Activated B cell treated with CpG ODN at 0.5 μM for 24 hours (primary cell): ENCODE measurements around the gene TAOK3. TPM values are rescaled to one million over a fixed set of nuclear protein-coding genes. Genes with fewer than 3 reads are reported as not detected.
"Not testable (repeated sequence)": the region's sequence is repeated elsewhere in the genome, so short reads cannot be mapped to it uniquely, and the experiment has no call there.

Experiments
- ATAC-seq: fragments of 200-7000 bp; cut with Tn5 transposase; one replicate; pipeline ENCODE4 v1.10.0; 2021; ENCODE audit warnings: low read depth, mild to moderate bottlenecking, moderate library complexity
- CTCF ChIA-PET: fragments of 350-600 bp; sonication (Branson Sonifier 250); formaldehyde crosslinking; loops from one replicate; lab custom pipeline; 2021; ENCODE audit warnings: antibody characterized with exemption; lab: Charles Lee
- POLR2A ChIA-PET: fragments of 350-600 bp; sonication (Branson Sonifier 250); formaldehyde crosslinking; loops from one replicate; lab custom pipeline; 2021; ENCODE audit warnings: antibody characterized with exemption; lab: Charles Lee
- DNase-seq: peaks from one replicate; pipeline ENCODE4 v3.0.0; 2022
- H3K27ac Mint-ChIP-seq: one replicate; pipeline ENCODE4 v1.8.0; 2020; ENCODE audit warnings: mixed read lengths
- H3K27me3 Mint-ChIP-seq: one replicate; pipeline ENCODE4 v1.8.0; 2021; ENCODE audit warnings: mixed read lengths
- H3K36me3 Mint-ChIP-seq: one replicate; pipeline ENCODE4 v1.8.0; 2021; ENCODE audit warnings: low read depth, mixed read lengths
- H3K4me1 Mint-ChIP-seq: one replicate; pipeline ENCODE4 v1.8.0; 2021; ENCODE audit warnings: mixed read lengths
- H3K4me3 Mint-ChIP-seq: one replicate; pipeline ENCODE4 v1.8.0; 2020; ENCODE audit warnings: mild to moderate bottlenecking, mixed read lengths
- H3K9me3 Mint-ChIP-seq: one replicate; pipeline ENCODE4 v1.8.0; 2020; ENCODE audit warnings: mixed read lengths
- intact Hi-C: fragments of 100-400 bp; cut with micrococcal nuclease; formaldehyde crosslinking; loops from one replicate; pipeline ENCODE4 v1.15.1; 2024
- total RNA-seq: library from RNA; stranded (reverse); gene quantifications from 2 replicates; pipeline ENCODE4 v1.2.3, GENCODE V29; 2022
- TF ChIP-seq, protein P1 (sequence below): fragments of 200-600 bp; IDR thresholded peaks from one replicate; pipeline ENCODE4 v1.8.0; 2022; ENCODE audit warnings: antibody characterized with exemption, mild to moderate bottlenecking

The TAOK3 gene
- total RNA-seq, 1 donor from 2014 or later = 86.9 TPM

DNA sequence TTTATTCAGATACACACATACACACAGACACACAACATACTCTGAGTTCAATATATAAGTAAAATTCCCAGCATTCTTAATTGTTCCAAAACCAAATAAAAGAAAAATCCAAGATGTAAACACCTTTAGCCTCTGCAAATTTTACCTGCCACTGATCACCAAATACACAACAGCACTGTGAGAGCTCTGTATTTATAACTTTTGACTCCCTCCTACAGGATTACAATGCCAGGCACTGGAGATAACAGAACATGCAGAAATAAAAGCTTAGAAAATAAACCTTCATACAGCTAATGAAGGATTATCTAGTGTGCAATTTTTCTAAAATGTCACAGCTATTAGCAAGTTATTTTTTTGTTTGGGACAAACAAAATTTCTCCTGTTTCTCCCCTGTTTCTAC, 85.0 kb downstream of the TAOK3 start:
- Mint-ChIP-seq H3K4me3 (no peak overlapping the region), H3K27ac (no peak overlapping the region), H3K27me3 (no peaks in the 10 kb centered on the region), H3K9me3 (no peaks in the 10 kb centered on the region), H3K36me3 (peaks cover 38% of the 10 kb centered on the region), H3K4me1 (peaks cover 7% of the 10 kb centered on the region)
- TF ChIP-seq, protein P1, sequence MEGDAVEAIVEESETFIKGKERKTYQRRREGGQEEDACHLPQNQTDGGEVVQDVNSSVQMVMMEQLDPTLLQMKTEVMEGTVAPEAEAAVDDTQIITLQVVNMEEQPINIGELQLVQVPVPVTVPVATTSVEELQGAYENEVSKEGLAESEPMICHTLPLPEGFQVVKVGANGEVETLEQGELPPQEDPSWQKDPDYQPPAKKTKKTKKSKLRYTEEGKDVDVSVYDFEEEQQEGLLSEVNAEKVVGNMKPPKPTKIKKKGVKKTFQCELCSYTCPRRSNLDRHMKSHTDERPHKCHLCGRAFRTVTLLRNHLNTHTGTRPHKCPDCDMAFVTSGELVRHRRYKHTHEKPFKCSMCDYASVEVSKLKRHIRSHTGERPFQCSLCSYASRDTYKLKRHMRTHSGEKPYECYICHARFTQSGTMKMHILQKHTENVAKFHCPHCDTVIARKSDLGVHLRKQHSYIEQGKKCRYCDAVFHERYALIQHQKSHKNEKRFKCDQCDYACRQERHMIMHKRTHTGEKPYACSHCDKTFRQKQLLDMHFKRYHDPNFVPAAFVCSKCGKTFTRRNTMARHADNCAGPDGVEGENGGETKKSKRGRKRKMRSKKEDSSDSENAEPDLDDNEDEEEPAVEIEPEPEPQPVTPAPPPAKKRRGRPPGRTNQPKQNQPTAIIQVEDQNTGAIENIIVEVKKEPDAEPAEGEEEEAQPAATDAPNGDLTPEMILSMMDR = no peak
- ChIA-PET POLR2A (interaction anchor here (0.6 to 1.4 kb wide), 3 partner anchors 24 to 1174 kb away, joined by 3 to 4 read pairs (median 3); partner anchors contain the start of gene SUDS3), CTCF (no interaction called here)
- no peak for ATAC-seq
- intact Hi-C loops = no loop called here
- DNase-seq = no peak

DNA sequence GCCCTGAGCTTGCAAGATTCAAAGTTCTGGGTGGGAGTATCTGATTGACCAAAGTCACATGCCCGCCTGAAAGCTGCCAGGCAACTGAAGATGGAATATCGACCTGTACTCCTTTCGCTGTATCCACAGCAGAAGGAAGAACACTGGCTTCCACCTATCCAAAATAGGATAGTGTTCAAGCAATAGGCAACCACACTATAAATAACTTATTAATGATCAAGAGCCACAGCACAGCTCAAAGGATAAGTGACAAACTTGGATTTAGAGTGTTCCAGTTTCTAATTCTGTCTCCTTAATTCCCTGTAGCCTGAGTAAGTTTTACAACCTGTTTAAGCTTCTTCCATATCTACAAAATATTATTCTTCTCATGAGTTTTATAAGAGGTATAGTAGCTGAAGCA, 89.9 kb downstream of the TAOK3 start:
- ChIA-PET CTCF (no interaction called here), POLR2A (no interaction called here)
- peaks cover 10% of the 10 kb centered on the region for H3K4me1 Mint-ChIP-seq
- peaks cover 5% of the 10 kb centered on the region for H3K9me3 Mint-ChIP-seq
- TF ChIP-seq, protein P1 = no peak
- intact Hi-C loops = no loop called here
- ATAC-seq = no peak
- H3K4me3 Mint-ChIP-seq = no peak overlapping the region
- peaks cover 51% of the 10 kb centered on the region for H3K36me3 Mint-ChIP-seq
- H3K27me3 Mint-ChIP-seq = no peaks in the 10 kb centered on the region
- no peak overlapping the region for H3K27ac Mint-ChIP-seq
- DNase-seq = no peak

DNA sequence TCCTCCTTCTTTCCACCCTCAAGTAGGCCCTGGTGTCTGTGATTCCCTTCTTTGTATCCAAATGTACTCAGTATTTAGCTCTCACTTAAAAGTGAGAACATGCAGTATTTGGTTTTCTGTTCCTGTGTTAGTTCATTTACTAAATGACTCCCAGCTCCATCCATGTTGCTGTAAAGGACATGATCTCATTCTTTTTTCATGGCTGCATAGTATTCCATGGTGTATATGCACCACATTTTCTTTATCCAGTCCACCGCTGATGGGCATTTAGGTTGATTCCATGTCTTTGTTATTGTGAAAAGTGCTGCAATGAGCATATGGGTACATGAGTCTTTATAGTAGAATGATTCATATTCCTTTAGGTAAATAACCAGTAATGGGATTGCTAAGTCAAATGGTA, 94.4 kb downstream of the TAOK3 start:
- H3K36me3 Mint-ChIP-seq = peaks cover 36% of the 10 kb centered on the region
- DNase-seq, H3K9me3 Mint-ChIP-seq, H3K27me3 Mint-ChIP-seq, H3K27ac Mint-ChIP-seq, intact Hi-C loops, H3K4me3 Mint-ChIP-seq, CTCF ChIA-PET, POLR2A ChIA-PET, ATAC-seq: not testable (repeated sequence)
- peaks cover 18% of the 10 kb centered on the region for H3K4me1 Mint-ChIP-seq

DNA sequence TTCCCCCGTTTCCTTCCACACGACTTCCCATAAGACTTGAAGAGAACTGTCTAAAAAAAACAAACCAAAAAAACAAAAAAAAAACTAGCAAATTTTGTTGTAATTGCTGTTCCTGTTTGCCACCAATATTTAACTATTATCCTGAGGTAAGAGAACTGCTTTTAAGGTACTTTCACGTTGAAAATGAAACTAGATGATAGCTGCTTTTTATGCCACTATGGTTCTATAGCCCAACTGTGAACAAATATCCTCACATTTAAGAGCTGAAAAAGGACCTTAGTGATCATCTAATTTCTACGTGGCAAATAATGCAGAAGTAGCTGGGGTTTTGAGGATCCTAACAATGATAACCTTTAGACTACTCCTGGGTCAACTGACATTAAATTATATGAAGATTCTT, 98.6 kb downstream of the TAOK3 start:
- intact Hi-C loops = loop anchor here (5.0 kb wide), 1 partner anchor 37 kb away; no protein-coding TSS in a partner anchor
- Mint-ChIP-seq H3K9me3 (peaks cover 5% of the 10 kb centered on the region), H3K27ac (peak overlapping the region; percentile 77), H3K4me1 (peaks cover 15% of the 10 kb centered on the region), H3K4me3 (peak overlapping the region; percentile 66), H3K27me3 (no peaks in the 10 kb centered on the region), H3K36me3 (peaks cover 9% of the 10 kb centered on the region)
- POLR2A ChIA-PET = interaction anchor here (0.7 kb wide), 1 partner anchor 212 kb away, joined by 5 read pairs; no protein-coding TSS in a partner anchor
- CTCF ChIA-PET = interaction anchor here (0.6 to 2.0 kb wide), 3 partner anchors 26 to 102 kb away, joined by 3 to 8 read pairs (median 3); no protein-coding TSS in a partner anchor
- ATAC-seq (no peak), DNase-seq (no peak)
- TF ChIP-seq, protein P1 = no peak

DNA sequence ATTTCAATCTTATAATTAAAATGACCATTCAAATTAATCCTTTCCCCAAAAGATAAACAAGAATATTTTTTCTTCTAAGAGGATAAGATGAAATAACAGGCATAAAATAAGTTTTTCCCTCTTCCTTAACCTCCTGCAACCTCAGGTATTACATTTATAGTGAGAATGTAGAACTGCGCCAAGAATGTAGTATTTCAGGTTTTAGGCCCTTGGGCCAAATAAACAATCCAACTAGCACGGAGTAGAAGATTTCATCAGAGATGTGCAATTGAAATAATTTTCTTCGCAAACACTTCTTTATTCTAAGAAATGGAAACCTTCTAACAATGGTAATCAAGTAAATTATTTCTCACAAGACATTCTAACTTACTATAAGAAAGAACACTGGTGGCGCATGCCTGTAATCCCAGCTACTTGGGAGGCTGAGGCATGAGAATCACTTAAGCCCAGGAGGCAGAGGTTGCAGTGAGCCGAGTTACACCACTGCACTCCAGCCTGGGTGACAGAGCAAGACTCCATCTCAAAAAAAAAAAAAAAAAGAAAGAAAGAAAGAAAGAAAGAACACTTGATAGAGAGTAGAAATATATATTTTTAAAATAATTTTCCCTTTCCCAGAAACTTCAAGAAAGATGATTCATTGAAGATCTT, 100.8 kb downstream of the TAOK3 start:
- no peak overlapping the region for H3K27ac Mint-ChIP-seq
- H3K4me3 Mint-ChIP-seq = no peak overlapping the region
- no peaks in the 10 kb centered on the region for H3K27me3 Mint-ChIP-seq
- ATAC-seq (no peak), DNase-seq (no peak)
- ChIA-PET CTCF (no interaction called here), POLR2A (no interaction called here)
- H3K9me3 Mint-ChIP-seq = no peaks in the 10 kb centered on the region
- intact Hi-C loops = loop anchor here (5.0 kb wide), 1 partner anchor 35 kb away; no protein-coding TSS in a partner anchor
- peaks cover 15% of the 10 kb centered on the region for H3K4me1 Mint-ChIP-seq
- TF ChIP-seq, protein P1 = no peak
- peaks cover 5% of the 10 kb centered on the region for H3K36me3 Mint-ChIP-seq
